Psoas muscle (tissue), 8 donors: ENCODE results near the gene FAM53B. TPM values are rescaled to one million over a fixed set of nuclear protein-coding genes. Genes with fewer than 3 reads are reported as not detected.

ENCODE experiments used
- ATAC-seq, 4 donors: fragments of 200-7000 bp; cut with Tn5 transposase; one replicate each; pipeline ENCODE4 v1.9.1; 2020; ENCODE audit warnings: moderate library complexity in 3 of 4, mild to moderate bottlenecking in 2 of 4
- DNase-seq, 2 donors: peaks; one replicate each; pipeline ENCODE4 v3.0.0-alpha.2; 2020
- H3K27ac ChIP-seq: fragments of 200-600 bp; one replicate; pipeline ENCODE4 v1.8.0; 2022
- H3K27me3 ChIP-seq, 3 donors: fragments of 200-600 bp in 1 of 3; one replicate each; pipeline versions ENCODE4 v1.6.1 to v1.8.0; 2013 to 2022; ENCODE audit warnings: low read length in 2 of 3, mild to moderate bottlenecking in 2 of 3, moderate library complexity in 1 of 3; ENCODE audit not compliant: insufficient read depth in 3 of 3
- H3K36me3 ChIP-seq, 2 donors: fragments of 200-600 bp in 1 of 2; one replicate each; pipeline versions ENCODE4 v1.6.1 to v1.8.0; 2013 to 2022; ENCODE audit warnings: low read depth in 1 of 2, mild to moderate bottlenecking in 1 of 2, moderate library complexity in 1 of 2; ENCODE audit not compliant: insufficient read depth in 1 of 2
- H3K4me1 ChIP-seq: fragments of 200-600 bp; one replicate; pipeline ENCODE4 v1.8.0; 2022
- H3K4me3 ChIP-seq: fragments of 200-600 bp; one replicate; pipeline ENCODE4 v1.8.0; 2022; ENCODE audit warnings: mild to moderate bottlenecking
- H3K9me3 ChIP-seq: fragments of 200-600 bp; one replicate; pipeline ENCODE4 v1.8.0; 2022
- CTCF ChIP-seq: fragments of 200-600 bp; IDR thresholded peaks from one replicate; pipeline ENCODE4 v1.8.0; 2022; ENCODE audit warnings: antibody characterized with exemption
- WGBS, 3 donors: extraction: QIAGEN DNeasy Blood & Tissue Kit; methylation state at CpG; one replicate each; pipeline versions ENCODE4 v1.1.6 to v1.1.7; 2013; 5-methylcytosine and 5-hydroxymethylcytosine counted together
- intact Hi-C, 2 donors: fragments of 100-400 bp; cut with DNase I; formaldehyde crosslinking; loops; one replicate each; pipeline versions ENCODE4 v1.11.0 to v1.14.2; 2022
- polyA plus RNA-seq, 3 donors: library from polyadenylated mRNA; stranded (reverse); fragments of 200-250 nt; gene quantifications; one replicate each; pipeline ENCODE4 v1.2.3, GENCODE V29; 2013
- total RNA-seq, 4 donors: library from RNA; stranded (reverse); fragmentation: NEBNext Ultra II Directional in 2 of 4; extraction: Animal tissue kit (Norgen Biotek cat#: 25700) in 2 of 4; gene quantifications; one replicate each; pipeline versions ENCODE4 v1.2.1 to v1.2.4, GENCODE V29; 2021 to 2023
- donor health status: healthy with polysubstance abuse.
- donor health status: DM: no; HTN: no; CAD: no; lungs with moderate emphysema.
- donor health status: Bipolar disorder and iron deficiency.
- donor health status: healthy.
- donor health status: DM: yes; HTN: yes; CAD: no.
- donor health status: DM: no; HTN: no; CAD: no.
- donor health status: DM: no; HTN: no; CAD: no.
- donor health status: DM: yes; HTN: yes; CAD: no.

Gene FAM53B
- total and polyA plus RNA-seq, 7 donors: 31.0 to 178 (median 49.5) TPM

DNA sequence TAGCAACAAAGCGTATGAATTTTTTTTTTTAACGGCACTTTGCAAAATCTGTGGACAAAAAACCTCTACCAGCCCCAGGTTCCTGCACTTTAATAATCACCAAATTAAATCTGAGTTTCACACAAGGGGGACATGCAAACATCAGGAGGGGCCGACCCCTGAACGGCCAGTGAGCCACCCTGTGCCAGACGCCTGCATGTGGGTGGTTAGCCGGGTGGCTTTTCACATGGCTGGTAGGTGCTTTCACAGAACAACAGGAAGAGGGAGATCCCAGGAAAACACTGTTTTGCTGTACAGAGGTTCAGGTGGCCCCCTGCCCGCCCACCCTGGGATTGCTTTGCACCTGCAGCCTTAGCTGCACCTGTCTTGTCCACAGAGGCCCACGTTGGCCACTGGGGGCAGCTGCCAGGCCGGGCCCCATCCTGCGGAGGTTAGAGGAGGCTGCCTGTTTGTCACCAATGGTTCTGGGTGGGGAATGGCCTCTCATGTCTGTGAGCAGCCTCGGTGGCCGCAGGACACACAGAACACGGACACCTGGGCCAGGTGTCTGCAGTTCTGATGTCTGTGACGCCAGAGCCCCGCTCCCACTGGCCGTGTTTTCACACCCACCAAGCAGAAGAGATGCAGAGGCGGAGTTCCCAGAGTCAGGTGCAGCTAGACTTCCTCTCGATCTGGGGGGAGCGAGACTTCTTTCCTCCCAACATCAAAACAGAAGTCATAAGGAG lies 107.7 kb downstream of the FAM53B start:
- ATAC-seq: no peak
- no peak overlapping the region for H3K27ac ChIP-seq
- no peaks in the 10 kb centered on the region for H3K36me3 ChIP-seq
- H3K27me3 ChIP-seq: no peaks in the 10 kb centered on the region
- WGBS, 3 donors: 83 to 87% (median 84%) methylated on average over 19 of the region's 19 CpGs
- H3K4me3 ChIP-seq: no peak overlapping the region
- peaks cover 43% of the 10 kb centered on the region for H3K4me1 ChIP-seq
- no peak for TF ChIP-seq CTCF
- intact Hi-C loops: no loop called here
- no peak for DNase-seq
- H3K9me3 ChIP-seq: no peaks in the 10 kb centered on the region

DNA sequence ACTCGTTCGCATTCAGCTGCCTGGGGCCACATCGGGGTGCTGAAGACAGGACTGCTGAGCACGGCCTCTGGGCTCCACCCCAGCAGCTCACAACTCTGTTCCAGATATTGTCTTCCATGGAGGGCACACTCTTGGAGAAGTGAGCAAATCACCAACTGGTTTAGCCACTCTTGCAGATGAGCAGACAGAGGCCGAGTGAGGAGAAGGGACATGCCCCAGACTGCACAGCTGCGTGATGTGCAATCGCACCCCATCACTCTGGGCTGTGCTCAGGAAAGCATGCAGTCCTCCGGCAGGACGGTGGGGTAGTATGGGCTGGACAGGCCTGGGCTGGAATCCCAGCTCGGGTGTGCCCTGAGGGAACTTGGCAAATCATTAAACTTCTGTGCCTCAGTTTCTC lies 111.6 kb downstream of the FAM53B start:
- 34 to 60% (median 40%) methylated on average over 10 of the region's 10 CpGs for WGBS, 3 donors
- no peaks in the 10 kb centered on the region for H3K27me3 ChIP-seq
- peak overlapping the region; percentile 72 for H3K27ac ChIP-seq
- no peak for TF ChIP-seq CTCF
- peak; percentile 40 to 58 (median 42) for ATAC-seq
- peak overlapping the region; percentile 13 for H3K4me3 ChIP-seq
- no peaks in the 10 kb centered on the region for H3K36me3 ChIP-seq
- intact Hi-C loops: loop anchor here (2.0 to 5.0 kb wide), 2 partner anchors 108 to 110 kb away; partner anchors contain the start of gene FAM53B (in 1 of the 2)
- peaks cover 50% of the 10 kb centered on the region for H3K4me1 ChIP-seq
- no peak for DNase-seq
- H3K9me3 ChIP-seq: no peaks in the 10 kb centered on the region

DNA sequence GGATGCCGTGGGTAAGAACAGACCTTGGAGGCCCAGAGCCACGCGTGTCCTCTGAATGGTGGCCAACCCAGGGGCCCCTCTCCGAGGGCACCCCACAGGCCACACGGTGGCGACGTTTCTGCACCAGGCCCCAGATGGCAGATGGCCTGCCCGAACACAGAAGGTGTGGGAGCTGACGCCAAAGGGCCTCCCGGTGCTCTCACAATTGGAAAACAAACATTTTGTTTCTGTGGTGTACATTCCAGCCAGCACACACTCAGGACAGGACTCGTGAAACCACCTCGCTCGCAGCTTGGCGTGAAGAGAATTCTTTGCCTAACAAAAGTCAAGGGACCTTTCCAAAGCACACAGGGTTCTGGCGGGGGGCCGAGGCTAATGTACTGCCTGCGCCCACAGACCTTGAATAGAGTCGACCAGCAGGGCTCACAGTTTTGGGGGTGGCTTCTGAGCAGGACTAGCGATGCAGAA lies 112.1 kb downstream of the FAM53B start:
- Histone ChIP-seq H3K27me3 (no peaks in the 10 kb centered on the region), H3K36me3 (no peaks in the 10 kb centered on the region), H3K4me1 (peaks cover 55% of the 10 kb centered on the region), H3K27ac (peak overlapping the region; percentile 72), H3K4me3 (peak overlapping the region; percentile 13), H3K9me3 (no peaks in the 10 kb centered on the region)
- TF ChIP-seq CTCF: peak; percentile 56
- DNase-seq (peak; percentile 58 to 76), ATAC-seq (peak; percentile 72 to 81 (median 74))
- 23 to 34% (median 25%) methylated on average over 19 of the region's 19 CpGs for WGBS, 3 donors
- intact Hi-C loops: loop anchor here (2.0 to 5.0 kb wide), 2 partner anchors 109 to 110 kb away; partner anchors contain the start of gene FAM53B (in 1 of the 2)

DNA sequence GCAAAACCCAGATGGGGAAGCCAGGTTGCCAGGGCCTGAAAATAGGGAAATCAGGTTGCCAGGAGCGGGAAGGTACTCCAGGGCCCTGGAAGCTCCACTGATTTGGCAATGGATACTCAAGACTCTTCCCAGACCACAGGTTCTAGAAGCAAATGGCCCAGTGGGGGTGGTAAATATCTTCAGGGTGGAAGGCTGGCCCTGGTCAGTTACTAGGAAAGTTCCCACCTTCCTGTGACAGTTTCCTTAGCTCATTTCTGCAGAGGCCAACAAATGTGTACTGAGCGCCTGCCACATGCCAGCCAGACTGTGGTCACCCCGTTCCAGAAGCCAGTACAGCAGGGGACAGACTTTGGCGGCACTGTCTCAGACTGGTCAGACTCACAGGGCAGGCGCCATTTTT lies 113.6 kb downstream of the FAM53B start:
- Histone ChIP-seq H3K27me3 (no peaks in the 10 kb centered on the region), H3K36me3 (no peaks in the 10 kb centered on the region), H3K9me3 (no peaks in the 10 kb centered on the region), H3K4me1 (peaks cover 67% of the 10 kb centered on the region), H3K27ac (peak overlapping the region; percentile 72), H3K4me3 (no peak overlapping the region)
- TF ChIP-seq CTCF: no peak
- 53 to 94% (median 54%) methylated on average over 5 of the region's 5 CpGs for WGBS, 3 donors
- ATAC-seq (peak in 2 of 4 donors; percentile 16 to 23), DNase-seq (no peak)
- intact Hi-C loops: loop anchor here in 1 of 2 donors (5.0 kb wide), 1 partner anchor 112 kb away; the partner anchor contains the start of gene FAM53B
